HG03565 (cell line): ENCODE measurements around the gene INPP4B.

ENCODE experiments used
- ATAC-seq: cut with Tn5 transposase; IDR thresholded peaks from one replicate; pipeline ENCODE4 v1.9.1; 2021; ENCODE audit warnings: mild to moderate bottlenecking, moderate library complexity; ENCODE audit not compliant: unreplicated experiment

Gene INPP4B

GRCh38 chr4:142181021-142181420 lies 665.1 kb downstream of the INPP4B start:
- no peak for ATAC-seq

DNA sequence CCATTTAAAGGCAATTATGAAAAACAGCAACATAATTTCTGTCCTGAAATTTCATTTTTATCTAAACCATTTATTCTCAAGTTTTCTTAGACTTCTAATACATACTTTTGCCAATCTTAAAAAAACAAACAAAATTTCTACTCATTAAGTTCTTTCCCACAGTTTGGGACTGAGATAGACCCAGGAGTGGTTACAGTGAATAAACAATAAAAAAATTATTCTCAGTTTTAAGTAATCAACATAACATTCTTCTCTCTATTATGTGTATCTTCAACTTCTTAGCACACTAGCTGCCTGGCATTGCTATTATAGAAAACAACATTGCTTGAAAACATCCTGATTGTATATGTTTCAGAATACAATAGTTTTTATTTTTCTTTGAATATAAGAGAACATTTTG lies 676.9 kb downstream of the INPP4B start:
- ATAC-seq: no peak

DNA sequence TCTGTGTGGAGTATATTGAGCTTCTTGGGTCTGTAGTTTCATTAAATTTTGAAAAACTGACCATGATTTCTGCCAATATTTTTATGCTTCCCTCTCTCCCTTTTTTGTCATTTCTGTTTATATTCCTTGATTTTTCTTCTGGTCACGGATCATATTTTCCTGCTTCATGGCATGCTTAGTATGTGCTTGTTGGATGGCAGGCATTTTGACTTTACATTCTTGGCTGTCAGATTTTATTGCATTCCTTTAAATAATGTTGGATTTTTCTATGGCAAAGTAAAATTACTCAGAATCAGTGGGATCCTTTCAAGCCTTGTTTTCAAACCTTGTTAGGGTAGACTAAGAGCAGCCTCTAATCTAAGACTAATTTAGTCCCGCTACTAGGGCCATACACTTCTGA lies 677.9 kb downstream of the INPP4B start:
- ATAC-seq: no peak

GRCh38 chr4:142164767-142165500 lies 681.2 kb downstream of the INPP4B start:
- ATAC-seq: no peak

- no peak for ATAC-seq
Measured at GRCh38 chr4:142161086-142161485, 685.0 kb downstream of the INPP4B start.

DNA sequence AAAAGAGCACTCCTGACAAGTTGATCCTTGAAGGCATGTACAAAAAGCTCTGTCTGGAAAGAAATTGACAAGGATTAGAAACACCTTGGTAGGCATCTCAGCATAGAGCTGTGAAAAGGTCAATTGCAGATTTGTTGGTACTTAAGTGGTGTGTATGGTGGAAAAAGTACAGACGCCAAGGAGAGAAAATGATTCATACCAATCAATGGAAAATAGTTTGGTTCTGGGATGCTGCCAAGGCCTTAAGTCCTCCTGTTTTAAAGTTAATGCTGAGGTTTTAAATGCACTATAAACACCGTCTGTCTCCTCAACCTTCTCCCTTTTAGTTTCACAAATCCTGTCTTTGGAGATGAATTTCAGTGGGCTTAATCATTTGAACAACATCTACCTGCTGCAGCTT lies 685.6 kb downstream of the INPP4B start:
- ATAC-seq: no peak

GRCh38 chr4:142158980-142159379 lies 687.1 kb downstream of the INPP4B start:
- no peak for ATAC-seq

- ATAC-seq: no peak
Measured at GRCh38 chr4:142156256-142156655, 689.8 kb downstream of the INPP4B start.

DNA sequence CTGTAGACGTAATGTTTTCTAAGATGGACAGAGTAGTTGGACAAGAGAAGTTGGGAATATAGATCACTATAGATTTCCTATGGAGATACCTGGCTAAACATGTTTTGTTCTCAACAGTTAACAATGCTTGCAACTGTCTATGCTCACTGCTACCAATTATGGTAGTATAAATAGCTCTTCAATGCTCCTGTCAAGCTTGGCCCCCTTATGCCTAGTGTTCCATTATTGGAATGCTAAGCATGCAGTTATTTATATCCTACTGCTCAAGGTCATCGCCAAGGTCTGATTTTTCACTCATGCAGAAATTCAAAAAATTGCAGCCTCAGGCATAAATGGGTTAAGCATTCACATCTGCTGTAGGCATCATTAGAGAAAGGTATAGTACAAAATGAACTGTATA lies 690.8 kb downstream of the INPP4B start:
- ATAC-seq: no peak

GRCh38 chr4:142150483-142150882 lies 695.6 kb downstream of the INPP4B start:
- no peak for ATAC-seq

DNA sequence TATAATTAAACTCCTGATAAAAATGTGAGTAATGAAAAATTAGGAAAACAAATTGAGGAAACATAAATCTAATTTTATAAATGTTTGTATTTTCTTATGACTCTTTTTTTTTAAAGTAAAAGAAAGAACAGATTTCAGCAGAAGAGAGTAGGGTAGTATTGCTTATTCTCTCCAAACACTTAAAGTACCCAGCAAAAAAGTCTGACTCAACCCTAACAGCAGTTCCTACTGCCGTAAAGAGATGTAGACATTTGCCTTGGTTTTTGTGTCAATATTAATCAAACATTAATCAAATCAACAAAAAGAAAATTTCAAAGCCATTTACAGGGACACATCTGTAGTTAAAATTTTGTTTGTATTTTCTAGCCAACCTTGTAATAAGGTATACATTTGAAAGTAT lies 701.3 kb downstream of the INPP4B start:
- ATAC-seq: no peak

DNA sequence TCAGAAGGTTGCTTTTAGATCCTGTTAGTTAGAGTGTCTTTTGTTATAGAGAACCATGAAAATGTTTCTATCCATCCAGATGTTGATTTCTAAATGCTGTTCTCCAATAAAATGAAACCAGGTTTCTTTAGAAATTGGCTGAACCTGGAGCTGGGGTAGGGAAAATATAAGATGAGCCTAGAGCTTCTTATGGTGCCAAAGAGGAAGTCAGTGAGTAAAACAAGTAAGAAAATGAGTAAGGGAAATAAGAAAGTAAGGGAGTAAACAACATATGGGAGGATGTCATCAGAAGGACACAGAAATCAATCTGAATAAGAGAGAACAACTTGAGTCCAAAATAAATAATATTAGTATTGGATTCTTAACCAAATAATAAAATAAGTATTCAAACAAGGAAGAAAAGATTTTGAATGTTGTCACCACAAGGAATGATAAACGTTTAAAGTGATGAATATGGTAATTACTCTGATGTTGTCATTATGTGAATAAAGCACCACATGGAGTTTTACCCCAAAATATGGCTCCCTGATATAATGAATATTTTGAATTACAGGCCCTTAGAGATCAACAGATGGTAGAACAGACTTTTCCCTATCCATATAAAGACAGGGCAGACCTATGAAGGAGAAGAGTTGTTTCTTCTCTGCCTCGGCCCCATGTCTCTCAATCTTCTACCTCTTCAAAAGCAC lies 703.6 kb downstream of the INPP4B start:
- no peak for ATAC-seq

DNA sequence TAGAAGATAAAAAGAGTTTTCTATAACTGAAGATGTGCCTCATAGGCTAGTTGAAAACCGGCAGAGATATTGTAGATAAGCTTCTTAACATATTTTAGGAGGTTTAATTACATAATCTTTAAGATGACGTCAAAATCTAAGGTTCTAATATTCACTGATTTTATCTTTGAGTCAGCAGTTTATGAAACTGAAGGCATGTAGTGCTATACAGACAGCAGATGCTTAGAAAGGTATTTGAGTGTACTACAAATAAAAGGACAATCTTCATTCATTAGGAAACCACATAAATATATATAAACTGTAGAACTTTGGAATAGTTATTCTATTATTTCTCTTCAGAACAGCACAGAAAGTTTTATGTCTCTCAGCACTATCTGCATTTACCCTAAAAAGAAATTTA lies 704.9 kb downstream of the INPP4B start:
- no peak for ATAC-seq

- ATAC-seq: no peak
Measured at GRCh38 chr4:142130666-142131065, 715.4 kb downstream of the INPP4B start.

- ATAC-seq: no peak
Measured at GRCh38 chr4:142129931-142130330, 716.2 kb downstream of the INPP4B start.

- ATAC-seq: no peak
Measured at GRCh38 chr4:142129473-142129872, 716.6 kb downstream of the INPP4B start.

DNA sequence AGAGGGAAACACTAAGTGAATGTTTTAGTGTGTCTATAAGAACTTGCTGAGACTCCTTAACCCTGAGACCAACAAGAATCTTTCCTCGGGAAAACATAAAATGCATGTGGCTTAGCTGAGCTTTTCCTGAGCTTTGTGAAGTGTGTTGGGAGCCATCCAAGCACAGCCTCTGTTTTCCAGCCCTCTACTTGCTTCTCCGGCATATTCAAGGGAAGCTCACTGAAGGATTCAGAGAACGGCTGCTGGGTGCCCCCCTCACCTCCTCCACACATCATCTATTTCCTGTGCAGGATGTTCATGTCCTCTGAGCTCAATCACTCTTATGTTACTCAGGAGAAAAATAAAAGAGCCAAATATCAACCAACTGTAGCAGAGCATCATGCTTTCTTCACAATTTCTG lies 717.6 kb downstream of the INPP4B start:
- ATAC-seq: no peak

DNA sequence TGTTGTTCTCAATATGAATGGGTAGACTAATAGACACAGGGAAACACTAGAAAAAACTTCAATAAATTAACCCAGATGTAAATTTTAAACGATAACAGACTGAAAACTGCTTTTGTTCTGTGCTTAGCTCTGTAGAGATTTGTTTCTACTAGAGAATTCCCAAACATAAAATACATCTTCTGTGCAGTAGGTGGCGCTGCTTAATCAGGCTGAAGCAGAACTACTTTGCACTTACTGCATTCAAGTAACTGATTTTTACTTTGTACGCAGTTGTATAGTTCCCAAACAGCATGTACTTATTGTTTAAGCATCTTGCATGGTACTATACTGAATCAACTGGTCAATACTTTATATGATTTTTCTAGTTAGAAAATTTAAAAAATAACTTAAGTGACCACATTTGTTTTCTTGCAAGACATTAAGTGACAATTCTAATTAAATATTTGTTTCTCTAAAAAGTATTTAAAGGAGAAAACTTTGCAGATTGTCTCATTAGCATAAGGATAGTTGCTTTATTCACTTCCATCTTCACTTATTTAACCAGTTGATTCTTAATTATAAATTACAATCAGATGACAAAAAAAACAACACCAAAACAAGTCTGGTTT lies 719.1 kb downstream of the INPP4B start:
- ATAC-seq: peak; percentile 90

DNA sequence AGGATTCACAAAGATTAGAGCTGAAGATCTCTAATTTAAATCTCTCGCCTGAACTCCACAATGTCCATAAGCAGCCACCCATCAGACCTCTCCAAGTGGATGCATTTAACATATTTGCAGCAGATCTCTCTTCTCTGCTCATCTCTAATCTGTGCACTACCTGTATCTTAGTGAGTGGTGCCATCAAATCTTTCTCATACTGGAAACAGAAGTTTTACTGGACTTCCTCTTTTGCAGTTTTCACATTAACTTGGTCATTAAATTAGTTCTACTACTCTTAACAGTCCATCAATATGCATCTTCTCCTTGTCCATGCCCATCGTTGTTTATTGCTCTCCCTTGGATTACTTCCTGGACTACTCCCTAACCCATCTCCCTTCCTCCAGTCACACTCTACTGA lies 721.2 kb downstream of the INPP4B start:
- no peak for ATAC-seq

- no peak for ATAC-seq
Measured at GRCh38 chr4:142121448-142122350, 724.4 kb downstream of the INPP4B start.

GRCh38 chr4:142120921-142121320 lies 725.2 kb downstream of the INPP4B start:
- no peak for ATAC-seq
